ENCODE results near the gene SMIM43.
A peak's percentile ranks its signal among the peaks of the same experiment; 100 is the strongest.

Gene SMIM43

DNA sequence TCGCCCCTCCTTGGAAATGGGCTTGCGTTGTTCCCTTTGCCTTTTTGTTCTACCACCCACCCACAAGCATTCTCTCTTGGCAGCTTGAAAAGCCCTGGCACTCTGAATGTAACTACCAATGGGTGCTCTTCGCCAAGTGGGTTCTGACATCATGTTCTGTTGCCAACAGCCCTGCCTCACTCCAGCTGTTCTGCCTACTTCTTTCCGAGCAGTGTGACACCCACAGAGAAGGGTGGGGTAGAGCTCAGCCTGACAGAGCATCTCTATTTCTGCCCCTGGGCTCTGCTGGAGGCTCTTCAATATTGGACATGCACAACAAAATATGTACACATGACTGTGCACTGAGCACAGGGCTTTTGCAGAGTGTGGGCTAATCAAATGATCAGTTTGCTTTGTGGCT lies 20.5 kb upstream of the SMIM43 start:
- no peak for DNase-seq (ENCODE audit: low read depth)
- TF ChIP-seq, protein P1, sequence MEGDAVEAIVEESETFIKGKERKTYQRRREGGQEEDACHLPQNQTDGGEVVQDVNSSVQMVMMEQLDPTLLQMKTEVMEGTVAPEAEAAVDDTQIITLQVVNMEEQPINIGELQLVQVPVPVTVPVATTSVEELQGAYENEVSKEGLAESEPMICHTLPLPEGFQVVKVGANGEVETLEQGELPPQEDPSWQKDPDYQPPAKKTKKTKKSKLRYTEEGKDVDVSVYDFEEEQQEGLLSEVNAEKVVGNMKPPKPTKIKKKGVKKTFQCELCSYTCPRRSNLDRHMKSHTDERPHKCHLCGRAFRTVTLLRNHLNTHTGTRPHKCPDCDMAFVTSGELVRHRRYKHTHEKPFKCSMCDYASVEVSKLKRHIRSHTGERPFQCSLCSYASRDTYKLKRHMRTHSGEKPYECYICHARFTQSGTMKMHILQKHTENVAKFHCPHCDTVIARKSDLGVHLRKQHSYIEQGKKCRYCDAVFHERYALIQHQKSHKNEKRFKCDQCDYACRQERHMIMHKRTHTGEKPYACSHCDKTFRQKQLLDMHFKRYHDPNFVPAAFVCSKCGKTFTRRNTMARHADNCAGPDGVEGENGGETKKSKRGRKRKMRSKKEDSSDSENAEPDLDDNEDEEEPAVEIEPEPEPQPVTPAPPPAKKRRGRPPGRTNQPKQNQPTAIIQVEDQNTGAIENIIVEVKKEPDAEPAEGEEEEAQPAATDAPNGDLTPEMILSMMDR (IDR thresholded peaks at IDR 0.05; ENCODE audit: insufficient read depth, low read depth, low read length, missing control alignments): no peak

DNA sequence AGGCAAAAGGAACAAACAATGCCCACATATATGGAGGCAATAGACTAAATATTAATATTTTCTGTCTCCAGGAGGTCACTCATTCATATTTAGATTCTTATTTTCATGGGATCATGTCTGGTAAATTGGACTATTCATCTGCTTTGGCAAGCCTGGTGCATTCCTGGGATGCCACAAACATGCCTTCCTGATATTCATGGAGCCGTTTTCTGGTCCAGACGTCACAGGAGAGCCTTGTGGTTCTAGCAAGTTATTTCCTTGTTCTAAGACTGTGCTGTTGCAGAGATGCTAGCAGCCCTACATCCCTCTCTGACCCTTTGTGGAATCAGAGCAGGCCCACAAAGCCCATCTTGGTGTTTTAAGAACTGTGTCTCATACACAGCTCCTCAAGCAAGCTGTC lies 20.0 kb upstream of the SMIM43 start:
- TF ChIP-seq, protein P1 (IDR thresholded peaks at IDR 0.05; ENCODE audit: insufficient read depth, low read depth, low read length, missing control alignments): no peak
- no peak for DNase-seq (ENCODE audit: low read depth)
- H3K4me3 ChIP-seq (ENCODE audit: low read depth, low read length): no peak overlapping the region

More for the DNA sequence above, 20.5 kb upstream of the SMIM43 start:
- no peak overlapping the region for H3K4me3 ChIP-seq (ENCODE audit: low read depth, low read length)

- TF ChIP-seq, protein P1 (IDR thresholded peaks at IDR 0.05; ENCODE audit: insufficient read depth, low read depth, low read length, missing control alignments): no peak
- DNase-seq (ENCODE audit: low read depth): no peak
- no peak overlapping the region for H3K4me3 ChIP-seq (ENCODE audit: low read depth, low read length)
Observed at GRCh38 chr4:121784401-121784800, 19.4 kb upstream of the SMIM43 start.

- no peak for DNase-seq (ENCODE audit: low read depth)
- H3K4me3 ChIP-seq (ENCODE audit: low read depth, low read length): no peak overlapping the region
- TF ChIP-seq, protein P1 (IDR thresholded peaks at IDR 0.05; ENCODE audit: insufficient read depth, low read depth, low read length, missing control alignments): no peak
Observed at GRCh38 chr4:121783210-121783609, 18.2 kb upstream of the SMIM43 start.

GRCh38 chr4:121778991-121779628 lies 14.1 kb upstream of the SMIM43 start:
- TF ChIP-seq, protein P1 (IDR thresholded peaks at IDR 0.05; ENCODE audit: insufficient read depth, low read depth, low read length, missing control alignments): no peak
- no peak for DNase-seq (ENCODE audit: low read depth)
- H3K4me3 ChIP-seq (ENCODE audit: low read depth, low read length): no peak overlapping the region

DNA sequence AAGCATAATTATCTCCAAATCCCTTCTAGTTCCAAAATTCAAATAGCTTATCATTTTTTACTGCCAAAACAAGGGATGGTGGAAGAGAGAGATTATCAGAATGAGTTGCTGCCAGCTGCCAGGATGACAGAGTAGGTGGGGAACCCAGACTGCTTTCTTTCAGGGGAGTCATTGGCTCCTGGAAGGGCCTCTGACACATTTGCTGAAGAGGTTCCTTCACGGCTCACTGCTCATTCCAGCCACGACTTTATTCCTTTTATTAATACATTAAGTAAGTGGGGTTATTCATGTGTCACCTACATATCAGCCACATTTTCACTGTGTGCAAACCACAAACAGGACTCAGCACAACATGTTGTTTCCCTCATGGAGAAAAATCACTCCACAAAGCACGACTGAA lies 12.7 kb upstream of the SMIM43 start:
- TF ChIP-seq, protein P1 (IDR thresholded peaks at IDR 0.05; ENCODE audit: insufficient read depth, low read depth, low read length, missing control alignments): no peak
- peak; percentile 43 for DNase-seq (ENCODE audit: low read depth)
- H3K4me3 ChIP-seq (ENCODE audit: low read depth, low read length): no peak overlapping the region
